ENCODE results near the gene PLPP1. TPM values are rescaled to one million over a fixed set of nuclear protein-coding genes. Genes with fewer than 3 reads are reported as not detected.
"Not testable (repeated sequence)": the region's sequence is repeated elsewhere in the genome, so short reads cannot be mapped to it uniquely, and the experiment has no call there.

The PLPP1 gene
- total and polyA plus RNA-seq, 2 of the 8 experiments (the other 6 are each of a cell fraction or from before 2014, with no cell fraction given) = 43.7 to 91.3 TPM

DNA sequence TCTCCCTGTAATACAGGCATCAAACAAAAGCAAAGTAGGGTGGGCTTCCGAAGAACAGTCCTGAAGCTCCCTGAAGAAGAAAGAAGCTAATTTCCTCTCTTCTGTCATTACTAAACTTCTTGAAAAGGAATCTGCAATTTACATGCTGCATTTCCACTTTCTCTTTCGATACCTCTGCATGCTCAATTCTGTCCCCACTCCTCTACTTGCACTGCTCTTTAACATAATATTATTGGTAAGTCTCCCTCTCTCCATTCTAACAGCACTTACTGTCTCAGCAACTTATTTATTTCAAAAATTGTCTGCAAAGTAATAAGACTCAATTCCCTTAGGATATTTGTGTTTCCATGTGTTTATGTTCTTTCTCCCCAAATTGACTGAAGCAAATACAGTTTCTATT is 3.9 kb upstream of the PLPP1 start (continued):
- TF ChIP-seq KDM1A (IDR thresholded peaks at IDR 0.05; ENCODE audit: borderline replicate concordance, low read length) (no peak), NRF1 (IDR thresholded peaks at IDR 0.05; ENCODE audit: low read depth, low read length) (no peak), TEAD4 (IDR thresholded peaks at IDR 0.05; ENCODE audit: low read depth, low read length) (no peak)
- TF ChIP-seq, protein P1, sequence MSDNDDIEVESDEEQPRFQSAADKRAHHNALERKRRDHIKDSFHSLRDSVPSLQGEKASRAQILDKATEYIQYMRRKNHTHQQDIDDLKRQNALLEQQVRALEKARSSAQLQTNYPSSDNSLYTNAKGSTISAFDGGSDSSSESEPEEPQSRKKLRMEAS (IDR thresholded peaks at IDR 0.05) = no peak

DNA sequence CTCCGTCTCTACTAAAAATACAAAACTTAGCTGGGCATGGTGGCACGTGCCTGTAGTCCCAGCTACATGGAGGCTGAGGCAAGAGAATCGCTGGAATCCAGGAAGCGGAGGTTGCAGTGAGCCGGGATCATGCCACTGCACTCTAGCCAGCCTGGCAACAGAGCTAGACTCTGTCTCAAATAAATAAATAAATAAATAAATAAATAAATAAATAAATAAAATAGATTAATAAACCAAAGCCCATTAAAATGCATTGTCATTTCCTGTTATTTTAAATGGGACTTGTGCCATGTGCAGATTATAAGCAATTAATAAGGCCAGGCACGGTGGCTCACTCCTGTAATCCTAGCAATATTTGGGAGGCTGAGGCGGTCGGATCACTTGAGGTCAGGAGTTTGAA is 2.6 kb upstream of the PLPP1 start:
- POLR2A ChIA-PET (ENCODE audit: partially characterized antibody); H3K9ac ChIP-seq (replicated peaks in 1 of 4; ENCODE audit: extremely low read depth in 1 of 4, low read depth in 3 of 4, low read length in 3 of 4); H3K27me3 ChIP-seq (replicated peaks in 1 of 4; ENCODE audit: control insufficient read depth in 3 of 4, extremely low read depth in 1 of 4, insufficient read depth in 3 of 4, low read length in 3 of 4); H3K9me3 ChIP-seq (ENCODE audit: insufficient read depth in 2 of 2, low read depth in 1 of 2, low read length in 1 of 2); H4K5ac ChIP-seq (ENCODE audit: insufficient read length, low read depth, low read length); H3K56ac ChIP-seq (replicated peaks; ENCODE audit: insufficient read length, low read depth, low read length); H3K36me3 ChIP-seq (ENCODE audit: control insufficient read depth in 2 of 4, insufficient read depth in 4 of 4, low read length in 3 of 4); FAIRE-seq; H2AK5ac ChIP-seq (ENCODE audit: low read depth, low read length); H4K20me1 ChIP-seq (replicated peaks in 1 of 2; ENCODE audit: control insufficient read depth in 1 of 2, insufficient read depth in 2 of 2, low read length in 2 of 2); H3K23ac ChIP-seq (ENCODE audit: insufficient read length); H3K18ac ChIP-seq (ENCODE audit: extremely low read depth, low read length); H3K4me2 ChIP-seq (ENCODE audit: insufficient read depth in 1 of 2, low read depth in 2 of 2, low read length in 2 of 2); H3K14ac ChIP-seq (ENCODE audit: insufficient read length); H3K4ac ChIP-seq (replicated peaks; ENCODE audit: insufficient read length, low read depth, low read length); H4K91ac ChIP-seq (replicated peaks; ENCODE audit: insufficient read length, low read length); H4K8ac ChIP-seq (ENCODE audit: extremely low read depth, insufficient read depth, low read length); H2BK120ac ChIP-seq (replicated peaks; ENCODE audit: low read depth, low read length); H3K4me3 ChIP-seq (ENCODE audit: extremely low read depth in 1 of 4, insufficient read depth in 2 of 4, low read depth in 3 of 4, low read length in 4 of 4); H3K27ac ChIP-seq (ENCODE audit: low read depth, low read length); H2BK15ac ChIP-seq (ENCODE audit: low read length); H2AFZ ChIP-seq (ENCODE audit: low read length); DNase-seq (ENCODE audit: low read depth in 1 of 2, low spot score in 2 of 2); H2BK5ac ChIP-seq (ENCODE audit: low read depth, low read length); H3K79me1 ChIP-seq (ENCODE audit: low read depth, low read length); H2BK20ac ChIP-seq (ENCODE audit: low read length): not testable (repeated sequence)
- H3K79me2 ChIP-seq (ENCODE audit: control insufficient read depth in 1 of 2, insufficient read depth in 2 of 2, low read length in 2 of 2) = peaks cover 17 to 22% of the 10 kb centered on the region in 2 experiments
- 94% methylated on average over 8 of the region's 8 CpGs; no CpG with 5 or more reads in 1 of the 2 experiments for WGBS, 2 experiments (ENCODE audit: extremely low coverage in 1 of 2, insufficient coverage in 1 of 2, insufficient read length in 1 of 2, insufficient replicate concordance in 2 of 2, low coverage in 1 of 2, low lambda C conversion rate in 2 of 2, missing lambda C conversion rate in 1 of 2)
- peaks cover 0 to 10% (median 4%) of the 10 kb centered on the region in 4 experiments; a peak in 4 of 7 replicates for H3K4me1 ChIP-seq (replicated peaks in 1 of 4; ENCODE audit: control insufficient read depth in 3 of 4, insufficient read depth in 4 of 4, low read length in 3 of 4)
- peaks cover 18% of the 10 kb centered on the region for H3K23me2 ChIP-seq (ENCODE audit: low read depth, low read length)
- H2BK12ac ChIP-seq (ENCODE audit: low read depth, low read length) = 0 out of 2 replicates have a peak overlapping the region, but pooled peaks have one; percentile 60
- CTCF ChIA-PET (ENCODE audit: partially characterized antibody) = interaction anchor here (1.4 to 2.2 kb wide), 2 partner anchors 8 to 135 kb away, joined by 3 to 6 read pairs; no protein-coding TSS in a partner anchor

Measured in H1 (cell line).